Psoas muscle (tissue), 8 donors: ENCODE data around the gene DSCAM. TPM values are rescaled to one million over a fixed set of nuclear protein-coding genes. Genes with fewer than 3 reads are reported as not detected.

ENCODE experiments used
- ATAC-seq, 4 donors: fragments of 200-7000 bp; cut with Tn5 transposase; one replicate each; pipeline ENCODE4 v1.9.1; 2020; ENCODE audit warnings: moderate library complexity in 3 of 4, mild to moderate bottlenecking in 2 of 4
- DNase-seq, 2 donors: peaks; one replicate each; pipeline ENCODE4 v3.0.0-alpha.2; 2020
- H3K27ac ChIP-seq: fragments of 200-600 bp; one replicate; pipeline ENCODE4 v1.8.0; 2022
- H3K27me3 ChIP-seq, 3 donors: fragments of 200-600 bp in 1 of 3; one replicate each; pipeline versions ENCODE4 v1.6.1 to v1.8.0; 2013 to 2022; ENCODE audit warnings: low read length in 2 of 3, mild to moderate bottlenecking in 2 of 3, moderate library complexity in 1 of 3; ENCODE audit not compliant: insufficient read depth in 3 of 3
- H3K36me3 ChIP-seq, 2 donors: fragments of 200-600 bp in 1 of 2; one replicate each; pipeline versions ENCODE4 v1.6.1 to v1.8.0; 2013 to 2022; ENCODE audit warnings: low read depth in 1 of 2, mild to moderate bottlenecking in 1 of 2, moderate library complexity in 1 of 2; ENCODE audit not compliant: insufficient read depth in 1 of 2
- H3K4me1 ChIP-seq: fragments of 200-600 bp; one replicate; pipeline ENCODE4 v1.8.0; 2022
- H3K4me3 ChIP-seq: fragments of 200-600 bp; one replicate; pipeline ENCODE4 v1.8.0; 2022; ENCODE audit warnings: mild to moderate bottlenecking
- H3K9me3 ChIP-seq: fragments of 200-600 bp; one replicate; pipeline ENCODE4 v1.8.0; 2022
- CTCF ChIP-seq: fragments of 200-600 bp; IDR thresholded peaks from one replicate; pipeline ENCODE4 v1.8.0; 2022; ENCODE audit warnings: antibody characterized with exemption
- whole genome bisulfite sequencing, 3 donors: extraction: QIAGEN DNeasy Blood & Tissue Kit; methylation state at CpG; one replicate each; pipeline versions ENCODE4 v1.1.6 to v1.1.7; 2013; 5-methylcytosine and 5-hydroxymethylcytosine counted together
- intact Hi-C, 2 donors: fragments of 100-400 bp; cut with DNase I; formaldehyde crosslinking; loops; one replicate each; pipeline versions ENCODE4 v1.11.0 to v1.14.2; 2022
- polyA plus RNA-seq, 3 donors: library from polyadenylated mRNA; stranded (reverse); fragments of 200-250 nt; gene quantifications; one replicate each; pipeline ENCODE4 v1.2.3, GENCODE V29; 2013
- total RNA-seq, 4 donors: library from RNA; stranded (reverse); fragmentation: NEBNext Ultra II Directional in 2 of 4; extraction: Animal tissue kit (Norgen Biotek cat#: 25700) in 2 of 4; gene quantifications; one replicate each; pipeline versions ENCODE4 v1.2.1 to v1.2.4, GENCODE V29; 2021 to 2023
- donor health status: healthy with polysubstance abuse.
- donor health status: DM: no; HTN: no; CAD: no; lungs with moderate emphysema.
- donor health status: Bipolar disorder and iron deficiency.
- donor health status: healthy.
- donor health status: DM: yes; HTN: yes; CAD: no.
- donor health status: DM: no; HTN: no; CAD: no.
- donor health status: DM: no; HTN: no; CAD: no.
- donor health status: DM: yes; HTN: yes; CAD: no.

Gene DSCAM
- total and polyA plus RNA-seq, 7 donors = 0.03 to 0.04 TPM; not detected in 5

- Histone ChIP-seq H3K36me3 (no peaks in the 10 kb centered on the region), H3K9me3 (no peaks in the 10 kb centered on the region), H3K27ac (no peak overlapping the region), H3K27me3 (no peaks in the 10 kb centered on the region), H3K4me1 (no peaks in the 10 kb centered on the region), H3K4me3 (no peak overlapping the region)
- TF ChIP-seq CTCF = no peak
- DNase-seq (no peak), ATAC-seq (no peak)
- intact Hi-C loops = no loop called here
- WGBS, 3 donors = 0 to 81% (median 36%) methylated on average over 1 of the region's 1 CpG
Measured at GRCh38 chr21:40556442-40556968, 290.5 kb downstream of the DSCAM start.

- Histone ChIP-seq H3K9me3 (no peaks in the 10 kb centered on the region), H3K36me3 (no peaks in the 10 kb centered on the region), H3K4me1 (no peaks in the 10 kb centered on the region), H3K4me3 (no peak overlapping the region), H3K27ac (no peak overlapping the region), H3K27me3 (no peaks in the 10 kb centered on the region)
- 44 to 57% (median 56%) methylated on average over 2 of the region's 2 CpGs for WGBS, 3 donors
- ATAC-seq (no peak), DNase-seq (no peak)
- intact Hi-C loops = no loop called here
- TF ChIP-seq CTCF = no peak
Measured at GRCh38 chr21:40555021-40555528, 291.9 kb downstream of the DSCAM start.

GRCh38 chr21:40553781-40554180 lies 293.2 kb downstream of the DSCAM start:
- 85 to 87% (median 86%) methylated on average over 3 of the region's 3 CpGs for WGBS, 3 donors
- Histone ChIP-seq H3K9me3 (no peaks in the 10 kb centered on the region), H3K4me1 (no peaks in the 10 kb centered on the region), H3K36me3 (no peaks in the 10 kb centered on the region), H3K4me3 (no peak overlapping the region), H3K27ac (no peak overlapping the region), H3K27me3 (no peaks in the 10 kb centered on the region)
- no peak for TF ChIP-seq CTCF
- intact Hi-C loops = no loop called here
- ATAC-seq (no peak), DNase-seq (no peak)

GRCh38 chr21:40547906-40548513 lies 298.9 kb downstream of the DSCAM start:
- H3K27me3 ChIP-seq = no peaks in the 10 kb centered on the region
- peaks cover 5% of the 10 kb centered on the region for H3K9me3 ChIP-seq
- WGBS, 3 donors = 71 to 82% (median 76%) methylated on average over 18 of the region's 18 CpGs
- ATAC-seq = no peak
- H3K4me3 ChIP-seq = no peak overlapping the region
- intact Hi-C loops = no loop called here
- no peaks in the 10 kb centered on the region for H3K4me1 ChIP-seq
- DNase-seq = no peak
- TF ChIP-seq CTCF = no peak
- H3K27ac ChIP-seq = no peak overlapping the region
- H3K36me3 ChIP-seq = no peaks in the 10 kb centered on the region

GRCh38 chr21:40546647-40547046 lies 300.3 kb downstream of the DSCAM start:
- Histone ChIP-seq H3K36me3 (no peaks in the 10 kb centered on the region), H3K9me3 (peaks cover 5% of the 10 kb centered on the region), H3K27me3 (no peaks in the 10 kb centered on the region), H3K4me3 (no peak overlapping the region), H3K4me1 (no peaks in the 10 kb centered on the region), H3K27ac (no peak overlapping the region)
- WGBS, 3 donors = 85 to 92% (median 90%) methylated on average over 2 of the region's 2 CpGs
- intact Hi-C loops = no loop called here
- ATAC-seq (no peak), DNase-seq (no peak)
- no peak for TF ChIP-seq CTCF
